B cell (primary cell): ENCODE data around the gene KRTAP5-2. TPM values are rescaled to one million over a fixed set of nuclear protein-coding genes. Genes with fewer than 3 reads are reported as not detected.

Experiments
- ATAC-seq: fragments of 200-7000 bp; cut with Tn5 transposase; one replicate; pipeline ENCODE4 v1.10.0; 2021; ENCODE audit warnings: low read depth, mild to moderate bottlenecking, moderate number of reproducible peaks, moderate library complexity
- CTCF ChIA-PET: fragments of 350-600 bp; sonication (Branson Sonifier 250); formaldehyde crosslinking; loops from one replicate; lab custom pipeline; 2021; ENCODE audit warnings: antibody characterized with exemption, inconsistent platforms; lab: Charles Lee
- POLR2A ChIA-PET: fragments of 350-600 bp; sonication (Branson Sonifier 250); formaldehyde crosslinking; loops from one replicate; lab custom pipeline; 2021; ENCODE audit warnings: antibody characterized with exemption; lab: Charles Lee
- DNase-seq: peaks from one replicate; pipeline ENCODE4 v3.0.0; 2013
- H2AFZ ChIP-seq: 2 replicates; pipeline ENCODE4 v1.6.1; 2012; ENCODE audit warnings: mild to moderate bottlenecking, low read depth, low read length; ENCODE audit not compliant: insufficient read depth, poor library complexity, severe bottlenecking
- H3K27ac ChIP-seq, 2 donors: 1 replicate in 1 of 2; 2 replicates in 1 of 2; pipeline ENCODE4 v1.5.1; 2012 to 2013; ENCODE audit warnings: low read length in 2 of 2, mild to moderate bottlenecking in 2 of 2, moderate library complexity in 1 of 2
- H3K27me3 ChIP-seq, 4 experiments: fragments of 200-600 bp in 1 of 4; sonication (generic) in 1 of 4; replicated peaks in 1 of 4; 1 replicate in 2 of 4; 2 replicates in 2 of 4; pipeline versions ENCODE4 v1.6.1 to v1.7.0; 2013 to 2016; ENCODE audit warnings: low read length in 3 of 4, mild to moderate bottlenecking in 2 of 4, mixed read lengths in 1 of 4, moderate library complexity in 1 of 4; ENCODE audit not compliant: insufficient read depth in 4 of 4, control insufficient read depth in 3 of 4; ENCODE audit errors: control extremely low read depth in 1 of 4
- H3K36me3 ChIP-seq, 2 experiments: replicated peaks in 1 of 2; 1 replicate in 1 of 2; 2 replicates in 1 of 2; pipeline versions ENCODE4 v1.6.1 to v1.7.1; 2013; ENCODE audit warnings: low read length in 1 of 2; ENCODE audit not compliant: insufficient read depth in 2 of 2, control insufficient read depth in 1 of 2; ENCODE audit errors: control extremely low read depth in 1 of 2, extremely low read depth in 1 of 2
- H3K4me1 ChIP-seq, 2 donors: fragments of 200-600 bp in 1 of 2; sonication (generic) in 1 of 2; 1 replicate in 1 of 2; 2 replicates in 1 of 2; pipeline versions ENCODE4 v1.5.1 to v1.6.1; 2013 to 2017; ENCODE audit warnings: low read length in 2 of 2; ENCODE audit not compliant: control insufficient read depth in 2 of 2, insufficient read depth in 2 of 2
- H3K4me2 ChIP-seq: replicated peaks from 2 replicates; pipeline ENCODE3; 2012; ENCODE audit warnings: mild to moderate bottlenecking, low read depth, low read length; ENCODE audit not compliant: poor library complexity, severe bottlenecking
- H3K4me3 ChIP-seq, 5 experiments: fragments of 200-600 bp in 1 of 5; sonication (generic) in 1 of 5; 1 replicate in 3 of 5; 2 replicates in 2 of 5; pipeline versions ENCODE4 v1.5.1 to v1.7.0; 2011 to 2016; ENCODE audit warnings: low read length in 4 of 5, mild to moderate bottlenecking in 4 of 5, low read depth in 2 of 5, control low read depth in 1 of 5, moderate library complexity in 1 of 5; ENCODE audit not compliant: insufficient read depth in 1 of 5; ENCODE audit errors: control extremely low read depth in 1 of 5, extremely low read depth in 1 of 5
- H3K79me2 ChIP-seq: fragments of 200-600 bp; sonication (generic); one replicate; pipeline ENCODE4 v1.6.0; 2016; ENCODE audit warnings: low read length; ENCODE audit not compliant: control insufficient read depth, insufficient read depth
- H3K9ac ChIP-seq: fragments of 200-600 bp; sonication (generic); 2 replicates; pipeline ENCODE4 v1.6.1; 2017; ENCODE audit warnings: mild to moderate bottlenecking, low read length, moderate library complexity
- H3K9me3 ChIP-seq, 3 donors: one replicate each; pipeline versions ENCODE4 v1.6.1 to v1.7.1; 2013; ENCODE audit warnings: low read length in 2 of 3; ENCODE audit not compliant: control insufficient read depth in 2 of 3, insufficient read depth in 1 of 3; ENCODE audit errors: control extremely low read depth in 1 of 3
- H4K20me1 ChIP-seq: 2 replicates; pipeline ENCODE4 v1.6.0; 2012; ENCODE audit warnings: mild to moderate bottlenecking, low read length; ENCODE audit not compliant: insufficient read depth, control insufficient read depth, poor library complexity, severe bottlenecking
- H3K27ac Mint-ChIP-seq: one replicate; pipeline ENCODE4 v1.8.0; 2021; ENCODE audit warnings: mixed read lengths
- H3K27me3 Mint-ChIP-seq: one replicate; pipeline ENCODE4 v1.8.0; 2021; ENCODE audit warnings: mixed read lengths
- H3K4me1 Mint-ChIP-seq: one replicate; pipeline ENCODE4 v1.8.0; 2021; ENCODE audit warnings: mixed read lengths
- H3K4me3 Mint-ChIP-seq: one replicate; pipeline ENCODE4 v1.8.0; 2021; ENCODE audit warnings: mixed read lengths
- H3K9me3 Mint-ChIP-seq: one replicate; pipeline ENCODE4 v1.8.0; 2022; ENCODE audit warnings: mixed read lengths; ENCODE audit not compliant: insufficient read depth
- CTCF ChIP-seq: fragments of 200-600 bp; IDR thresholded peaks from one replicate; pipeline ENCODE4 v1.8.0; 2022; ENCODE audit warnings: antibody characterized with exemption, mild to moderate bottlenecking
- EZH2 ChIP-seq: IDR thresholded peaks from 2 replicates; pipeline ENCODE4 v1.6.1; 2012; ENCODE audit warnings: borderline replicate concordance, low read depth, mild to moderate bottlenecking, moderate library complexity, low read length; ENCODE audit not compliant: insufficient read depth, poor library complexity, severe bottlenecking
- WGBS: methylation state at CpG from one replicate; pipeline ENCODE4 v1.1.5; 2013; ENCODE audit warnings: missing lambda C conversion rate; ENCODE audit not compliant: insufficient coverage; 5-methylcytosine and 5-hydroxymethylcytosine counted together
- intact Hi-C: fragments of 100-400 bp; cut with micrococcal nuclease; formaldehyde crosslinking; loops from one replicate; pipeline ENCODE4 v1.10.0; 2022
- polyA plus RNA-seq: library from polyadenylated mRNA; depleted of rRNA; stranded (reverse); fragments of >200 nt; gene quantifications from 2 replicates; pipeline ENCODE4 v1.2.3, GENCODE V29; 2012
- total RNA-seq, 2 donors: library from RNA; stranded (reverse); fragments of 120-200 nt in 1 of 2; gene quantifications; 1 replicate in 1 of 2; 2 replicates in 1 of 2; pipeline versions ENCODE4 v1.2.3 to v1.2.4, GENCODE V29; 2013 to 2022

Gene KRTAP5-2
- total and polyA plus RNA-seq, 2 donors (not counting 1 experiment from before 2014, with no cell fraction given) = 0.36 TPM; not detected in 1

GRCh38 chr11:1630271-1630670 lies 32.2 kb upstream of the KRTAP5-2 start:
- ChIA-PET CTCF (interaction anchor here (1.0 to 6.3 kb wide), 3 partner anchors 10 to 84 kb away, joined by 3 to 25 read pairs (median 13); no protein-coding TSS in a partner anchor), POLR2A (no interaction called here)
- Histone ChIP-seq H3K4me1 (peaks cover 7 to 8% of the 10 kb centered on the region in 2 donors), H3K9ac (no peak overlapping the region), H3K79me2 (no peaks in the 10 kb centered on the region), H3K27me3 (peaks cover 0 to 24% (median 6%) of the 10 kb centered on the region in 4 experiments), H4K20me1 (no peaks in the 10 kb centered on the region), H3K4me3 (no peak overlapping the region), H3K27ac (no peak overlapping the region), H3K4me2 (no peak overlapping the region), H3K36me3 (no peaks in the 10 kb centered on the region), H2AFZ (no peak overlapping the region), H3K9me3 (no peaks in the 10 kb centered on the region)
- Mint-ChIP-seq H3K9me3 (no peaks in the 10 kb centered on the region), H3K27ac (no peak overlapping the region), H3K4me3 (no peak overlapping the region), H3K27me3 (peaks cover 54% of the 10 kb centered on the region), H3K4me1 (peaks cover 3% of the 10 kb centered on the region)
- ATAC-seq (no peak), DNase-seq (no peak)
- intact Hi-C loops = no loop called here
- TF ChIP-seq EZH2 (no peak), CTCF (no peak)
- 89% methylated on average over 2 of the region's 2 CpGs for WGBS

- peaks cover 3% of the 10 kb centered on the region for H3K4me1 Mint-ChIP-seq
- Histone ChIP-seq H3K4me3 (no peak within 1 kb of the TSS), H2AFZ (no peak within 1 kb of the TSS), H3K27me3 (peaks cover 0 to 24% (median 6%) of the 10 kb centered on the region in 4 experiments), H3K79me2 (no peaks in the 10 kb centered on the region), H3K27ac (no peak within 1 kb of the TSS), H3K9ac (no peak within 1 kb of the TSS), H3K9me3 (no peaks in the 10 kb centered on the region), H3K4me2 (peak within 1 kb of the TSS; percentile 43), H3K36me3 (no peaks in the 10 kb centered on the region), H4K20me1 (no peaks in the 10 kb centered on the region), H3K4me1 (peaks cover 7 to 8% of the 10 kb centered on the region in 2 donors)
- ChIA-PET POLR2A (no interaction called here), CTCF (interaction anchor here (0.9 to 6.3 kb wide), 2 partner anchors 55 to 83 kb away, joined by 4 to 25 read pairs; no protein-coding TSS in a partner anchor)
- ATAC-seq (no peak), DNase-seq (no peak)
- WGBS = 65% methylated on average over 16 of the region's 26 CpGs
- intact Hi-C loops = loop anchor here (2.0 kb wide), 2 partner anchors 35 to 427 kb away; no protein-coding TSS in a partner anchor
- peaks cover 52% of the 10 kb centered on the region for H3K27me3 Mint-ChIP-seq
- TF ChIP-seq EZH2 = no peak
- no peak for TF ChIP-seq CTCF
- H3K9me3 Mint-ChIP-seq = no peaks in the 10 kb centered on the region
- H3K4me3 Mint-ChIP-seq = no peak within 1 kb of the TSS
- H3K27ac Mint-ChIP-seq = no peak within 1 kb of the TSS
Measured at GRCh38 chr11:1629326-1630185, 31.5 kb upstream of the KRTAP5-2 start, which contains the start of gene KRTAP5-5. TSS of gene KRTAP5-5 (plus strand) at chr11:1629775. CDS start at chr11:1629841, 66 bp downstream.
